SK-N-MC (cell line): Measurements from ENCODE around the gene PRF1.

Source experiments
- DNase-seq: peaks from one replicate; pipeline ENCODE4 v3.0.0-alpha.2; 2011; ENCODE audit warnings: low read depth, low spot score
- H3K27ac ChIP-seq: fragments of 200-600 bp; sonication (generic); 2 replicates; pipeline ENCODE4 v1.5.1; 2016; ENCODE audit warnings: mixed run types
- H3K36me3 ChIP-seq: fragments of 200-600 bp; sonication (generic); 2 replicates; pipeline ENCODE4 v1.6.1; 2017; ENCODE audit warnings: antibody characterized with exemption, low read length, mixed read lengths; ENCODE audit not compliant: insufficient read depth
- H3K4me3 ChIP-seq: fragments of 200-600 bp; sonication (generic); 2 replicates; pipeline ENCODE4 v1.5.1; 2016
- H3K9ac ChIP-seq: fragments of 200-600 bp; sonication (generic); 2 replicates; pipeline ENCODE4 v1.8.0; 2017; ENCODE audit warnings: mixed run types, mixed read lengths; ENCODE audit not compliant: insufficient read length
- H3K9me3 ChIP-seq: fragments of 200-600 bp; sonication (generic); 2 replicates; pipeline ENCODE4 v1.6.1; 2017; ENCODE audit warnings: low read depth, mild to moderate bottlenecking, antibody characterized with exemption, low read length, moderate library complexity, mixed read lengths
- EZH2 ChIP-seq: fragments of 200-600 bp; sonication (generic); IDR thresholded peaks from one replicate; pipeline ENCODE4 v1.6.1; 2017; ENCODE audit warnings: antibody characterized with exemption
- FOXP2 ChIP-seq: optimal IDR thresholded peaks from 2 replicates; pipeline ENCODE3; 2011; ENCODE audit warnings: mild to moderate bottlenecking, moderate library complexity; ENCODE audit not compliant: insufficient read depth; ENCODE audit errors: extremely low read length, control extremely low read depth
- POLR2AphosphoS5 ChIP-seq: IDR thresholded peaks from 2 replicates; pipeline ENCODE4 v1.6.1; 2012; ENCODE audit warnings: mild to moderate bottlenecking, low read depth, low read length, borderline replicate concordance

PRF1 gene

DNA sequence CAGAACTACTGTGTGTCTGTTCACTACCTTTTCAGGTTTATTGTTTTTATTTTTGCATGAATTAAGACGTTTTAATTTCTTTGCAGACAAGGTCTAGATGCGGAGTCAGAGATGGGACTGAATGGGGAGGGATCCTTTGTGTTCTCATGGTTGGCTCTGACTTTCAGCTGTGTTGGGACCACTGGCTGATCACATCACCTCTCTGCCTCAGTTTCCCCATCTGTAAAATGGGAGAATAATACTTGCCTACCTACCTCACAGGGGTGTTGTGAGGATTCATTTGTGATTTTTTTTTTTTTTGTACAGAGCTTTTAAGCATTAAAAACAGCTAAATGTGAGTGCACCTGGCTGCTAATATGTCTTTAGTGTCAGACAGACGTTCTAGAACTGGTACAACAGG lies 34.4 kb downstream of the PRF1 start:
- H3K9ac ChIP-seq = no peak overlapping the region
- no peak overlapping the region for H3K4me3 ChIP-seq
- no peak for TF ChIP-seq POLR2AphosphoS5
- H3K36me3 ChIP-seq = no peaks in the 10 kb centered on the region
- DNase-seq = no peak
- H3K9me3 ChIP-seq = no peaks in the 10 kb centered on the region
- H3K27ac ChIP-seq = no peak overlapping the region

- TF ChIP-seq EZH2 = no peak
- TF ChIP-seq FOXP2 = no peak
- TF ChIP-seq POLR2AphosphoS5 = no peak
Observed at GRCh38 chr10:70567603-70568002, 34.9 kb downstream of the PRF1 start.

DNA sequence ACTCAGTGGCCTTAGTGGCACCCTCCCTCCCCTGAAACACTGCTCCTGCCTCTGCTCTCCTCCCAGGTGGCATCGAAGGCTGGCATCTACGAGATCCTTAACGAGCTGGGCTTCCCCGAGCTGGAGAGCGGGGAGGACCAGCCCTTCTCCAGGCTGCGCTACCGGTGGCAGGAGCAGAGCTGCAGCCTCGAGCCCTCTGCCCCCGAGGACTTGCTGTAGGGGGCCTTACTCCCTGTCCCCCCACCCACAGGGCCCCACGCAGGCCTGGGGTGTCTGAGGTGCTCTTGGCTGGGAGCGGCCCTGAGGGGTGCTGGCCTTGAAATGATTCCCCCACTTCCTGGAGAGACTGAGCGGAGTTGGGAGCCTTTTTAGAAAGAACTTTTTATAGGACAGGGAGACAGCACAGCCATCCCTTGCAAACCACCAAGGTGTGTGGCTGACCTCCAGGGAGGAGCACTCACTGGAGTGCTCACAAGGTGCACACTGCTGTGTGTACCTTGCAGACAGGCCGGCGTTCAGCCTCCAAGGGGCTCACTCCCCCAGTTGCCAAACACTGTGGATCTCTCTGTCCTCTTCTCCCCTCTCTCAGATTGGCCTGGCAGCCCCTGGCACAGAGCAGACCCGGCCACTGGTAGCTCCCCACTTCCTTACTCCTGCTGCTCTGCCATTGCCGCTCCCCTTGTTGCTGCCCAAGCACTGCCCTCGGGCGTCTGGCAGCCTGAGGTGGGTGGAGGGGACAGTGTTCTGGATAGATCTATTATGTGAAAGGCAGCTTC lies 35.8 kb downstream of the PRF1 start:
- Histone ChIP-seq H3K9ac (no peak overlapping the region), H3K9me3 (no peaks in the 10 kb centered on the region), H3K27ac (no peak overlapping the region), H3K4me3 (no peak overlapping the region), H3K36me3 (no peaks in the 10 kb centered on the region)
- TF ChIP-seq EZH2 = no peak
- no peak for TF ChIP-seq FOXP2
- TF ChIP-seq POLR2AphosphoS5 = no peak
- no peak for DNase-seq

More at GRCh38 chr10:70567603-70568002, 34.9 kb downstream of the PRF1 start:
- Histone ChIP-seq H3K4me3 (no peak overlapping the region), H3K9ac (no peak overlapping the region), H3K9me3 (no peaks in the 10 kb centered on the region), H3K36me3 (no peaks in the 10 kb centered on the region), H3K27ac (no peak overlapping the region)
- no peak for DNase-seq

GRCh38 chr10:70565556-70566514 lies 36.7 kb downstream of the PRF1 start:
- H3K27ac ChIP-seq = no peak overlapping the region
- no peaks in the 10 kb centered on the region for H3K36me3 ChIP-seq
- no peak overlapping the region for H3K9ac ChIP-seq
- no peak for DNase-seq
- TF ChIP-seq POLR2AphosphoS5 = no peak
- TF ChIP-seq FOXP2 = no peak
- TF ChIP-seq EZH2 = no peak
- H3K4me3 ChIP-seq = no peak overlapping the region
- H3K9me3 ChIP-seq = no peaks in the 10 kb centered on the region

DNA sequence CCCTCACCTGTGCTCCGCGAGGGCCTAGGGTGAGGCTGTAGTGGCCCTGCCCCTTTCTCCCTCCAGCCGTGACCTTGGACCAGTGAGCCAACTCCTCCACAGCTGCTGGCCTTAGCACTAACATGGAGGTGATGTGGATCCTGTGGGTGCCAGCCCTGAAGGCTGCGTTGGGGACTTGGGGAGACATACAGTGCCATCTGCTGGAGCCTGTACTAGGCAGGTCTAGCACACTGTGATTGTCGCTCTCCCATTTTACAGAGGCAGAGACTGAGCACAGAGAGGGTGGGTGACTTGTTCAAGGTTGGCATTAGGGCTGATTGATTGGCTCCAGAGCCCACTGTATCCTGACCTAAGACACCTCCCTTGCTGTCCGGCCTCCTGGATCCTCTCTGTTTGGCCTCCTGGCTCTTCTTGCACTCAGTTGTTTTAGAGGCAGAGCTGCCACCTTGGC lies 37.6 kb downstream of the PRF1 start:
- no peaks in the 10 kb centered on the region for H3K9me3 ChIP-seq
- TF ChIP-seq FOXP2 = no peak
- TF ChIP-seq EZH2 = no peak
- no peak for TF ChIP-seq POLR2AphosphoS5
- H3K27ac ChIP-seq = no peak overlapping the region
- no peak overlapping the region for H3K4me3 ChIP-seq
- DNase-seq = no peak
- H3K36me3 ChIP-seq = no peaks in the 10 kb centered on the region
- no peak overlapping the region for H3K9ac ChIP-seq

DNA sequence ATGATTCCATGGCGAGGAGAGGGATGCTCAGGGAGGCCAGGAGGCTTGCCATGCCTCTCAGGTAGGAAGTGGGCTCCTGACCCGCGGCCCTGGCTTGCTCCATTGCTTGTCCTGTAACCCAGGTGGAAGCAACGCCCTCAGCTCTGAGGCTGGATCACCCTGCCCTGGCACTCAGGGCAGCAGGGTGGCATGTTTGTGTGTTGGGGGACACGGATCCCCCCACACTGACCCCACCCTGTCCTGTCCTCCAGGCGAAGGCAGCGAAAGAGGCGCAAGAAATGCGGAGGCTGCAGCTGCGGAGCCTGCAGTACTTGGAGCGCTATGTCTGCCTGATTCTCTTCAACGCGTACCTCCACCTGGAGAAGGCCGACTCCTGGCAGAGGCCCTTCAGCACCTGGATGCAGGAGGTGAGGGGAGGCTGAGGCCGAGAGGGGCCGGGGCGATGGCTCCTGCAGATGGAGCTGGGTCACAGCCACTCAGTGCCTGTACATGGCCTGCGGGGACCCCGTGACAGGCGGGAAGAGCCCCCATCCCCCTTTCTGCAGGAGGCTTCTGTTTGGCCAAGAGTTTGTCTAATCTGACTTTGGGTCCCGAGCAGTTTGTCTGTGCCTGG lies 38.3 kb downstream of the PRF1 start:
- Histone ChIP-seq H3K9ac (no peak overlapping the region), H3K4me3 (no peak overlapping the region), H3K36me3 (no peaks in the 10 kb centered on the region), H3K27ac (no peak overlapping the region), H3K9me3 (no peaks in the 10 kb centered on the region)
- TF ChIP-seq EZH2 (no peak), FOXP2 (no peak), POLR2AphosphoS5 (no peak)
- DNase-seq = no peak

DNA sequence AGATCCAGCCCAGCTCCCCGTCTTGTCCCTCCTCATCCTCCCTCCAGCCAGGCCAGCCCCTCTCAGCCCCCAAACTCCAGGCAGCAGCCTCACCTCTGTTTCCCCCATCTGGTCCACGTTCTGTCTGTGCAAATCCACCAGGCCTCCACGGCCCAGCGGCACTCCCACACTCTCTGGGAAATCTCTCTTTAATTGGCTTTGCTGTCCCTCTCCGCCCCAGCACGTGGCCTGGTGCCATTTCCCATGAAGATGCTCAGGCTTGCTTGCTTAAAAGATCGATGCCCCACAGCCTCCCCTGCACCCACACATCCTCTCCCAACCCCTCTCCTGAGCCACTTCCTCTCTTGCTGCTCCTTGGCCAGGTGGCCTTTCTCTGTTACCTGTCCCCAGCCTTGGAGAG lies 39.3 kb downstream of the PRF1 start:
- H3K36me3 ChIP-seq = no peaks in the 10 kb centered on the region
- H3K4me3 ChIP-seq = no peak overlapping the region
- TF ChIP-seq POLR2AphosphoS5 (no peak), EZH2 (no peak), FOXP2 (no peak)
- no peak overlapping the region for H3K27ac ChIP-seq
- H3K9ac ChIP-seq = no peak overlapping the region
- H3K9me3 ChIP-seq = no peaks in the 10 kb centered on the region
- no peak for DNase-seq

GRCh38 chr10:70562036-70562755 lies 40.3 kb downstream of the PRF1 start:
- DNase-seq = no peak
- Histone ChIP-seq H3K9ac (no peak overlapping the region), H3K4me3 (no peak overlapping the region), H3K9me3 (no peaks in the 10 kb centered on the region), H3K36me3 (no peaks in the 10 kb centered on the region), H3K27ac (no peak overlapping the region)
- TF ChIP-seq POLR2AphosphoS5 (no peak), EZH2 (no peak), FOXP2 (no peak)
